Measurements from ENCODE around the gene SKAP1. TPM values are rescaled to one million over a fixed set of nuclear protein-coding genes. Genes with fewer than 3 reads are reported as not detected.
"Not testable (repeated sequence)": the region's sequence is repeated elsewhere in the genome, so short reads cannot be mapped to it uniquely, and the experiment has no call there.

SKAP1 gene
- total and polyA plus RNA-seq, 2 experiments from 2014 or later = 0.36 TPM; not detected in 1

- DNase-seq (ENCODE audit: low read depth in 1 of 2, low spot score in 1 of 2) = peak; percentile 6 to 41
- H3K27me3 ChIP-seq = peaks cover 50% of the 10 kb centered on the region
- no peak overlapping the region for H3K4me3 ChIP-seq
- H3K4me1 ChIP-seq (ENCODE audit: low read depth) = no peaks in the 10 kb centered on the region
- no peaks in the 10 kb centered on the region for H3K36me3 ChIP-seq
- H3K27ac ChIP-seq = no peak overlapping the region
- TF ChIP-seq CTCF (IDR thresholded peaks at IDR 0.05; ENCODE audit: low read depth, low read length) = peak; percentile 35
- no peaks in the 10 kb centered on the region for H3K9me3 ChIP-seq (ENCODE audit: low read depth)
Observed at GRCh38 chr17:48374650-48375230, 55.3 kb downstream of the SKAP1 start.

- no peak for DNase-seq (ENCODE audit: low read depth in 1 of 2, low spot score in 1 of 2)
- no peaks in the 10 kb centered on the region for H3K4me1 ChIP-seq (ENCODE audit: low read depth)
- TF ChIP-seq CTCF (IDR thresholded peaks at IDR 0.05; ENCODE audit: low read depth, low read length) = no peak
Observed at GRCh38 chr17:48373883-48374282, 56.1 kb downstream of the SKAP1 start.

GRCh38 chr17:48373130-48373830 lies 56.7 kb downstream of the SKAP1 start:
- peaks cover 52% of the 10 kb centered on the region for H3K27me3 ChIP-seq
- H3K36me3 ChIP-seq = no peaks in the 10 kb centered on the region
- H3K27ac ChIP-seq = no peak overlapping the region
- DNase-seq (ENCODE audit: low read depth in 1 of 2, low spot score in 1 of 2) = no peak
- H3K9me3 ChIP-seq (ENCODE audit: low read depth) = no peaks in the 10 kb centered on the region
- TF ChIP-seq CTCF (IDR thresholded peaks at IDR 0.05; ENCODE audit: low read depth, low read length) = no peak
- H3K4me1 ChIP-seq (ENCODE audit: low read depth) = no peaks in the 10 kb centered on the region
- H3K4me3 ChIP-seq = no peak overlapping the region

More at GRCh38 chr17:48373883-48374282, 56.1 kb downstream of the SKAP1 start:
- H3K9me3 ChIP-seq (ENCODE audit: low read depth) = no peaks in the 10 kb centered on the region
- no peaks in the 10 kb centered on the region for H3K36me3 ChIP-seq
- H3K27ac ChIP-seq = no peak overlapping the region
- H3K4me3 ChIP-seq = no peak overlapping the region
- H3K27me3 ChIP-seq = peaks cover 50% of the 10 kb centered on the region

- H3K27ac ChIP-seq; H3K9me3 ChIP-seq (ENCODE audit: low read depth): not testable (repeated sequence)
- peaks cover 62% of the 10 kb centered on the region for H3K27me3 ChIP-seq
Observed at GRCh38 chr17:48368967-48369366, 61.0 kb downstream of the SKAP1 start.

GRCh38 chr17:48368352-48368908 lies 61.6 kb downstream of the SKAP1 start:
- no peak for TF ChIP-seq CTCF (IDR thresholded peaks at IDR 0.05; ENCODE audit: low read depth, low read length)
- H3K27me3 ChIP-seq = peaks cover 58% of the 10 kb centered on the region
- no peak for DNase-seq (ENCODE audit: low read depth in 1 of 2, low spot score in 1 of 2)
- H3K36me3 ChIP-seq = no peaks in the 10 kb centered on the region
- H3K4me3 ChIP-seq = no peak overlapping the region
- no peaks in the 10 kb centered on the region for H3K9me3 ChIP-seq (ENCODE audit: low read depth)
- no peak overlapping the region for H3K27ac ChIP-seq
- H3K4me1 ChIP-seq (ENCODE audit: low read depth) = peaks cover 17% of the 10 kb centered on the region

More at GRCh38 chr17:48368967-48369366, 61.0 kb downstream of the SKAP1 start:
- H3K4me3 ChIP-seq; DNase-seq (ENCODE audit: low read depth in 1 of 2, low spot score in 1 of 2); H3K36me3 ChIP-seq: not testable (repeated sequence)
- H3K4me1 ChIP-seq (ENCODE audit: low read depth) = peaks cover 11% of the 10 kb centered on the region

- Histone ChIP-seq H3K4me1 (ENCODE audit: low read depth) (peaks cover 33% of the 10 kb centered on the region), H3K36me3 (no peaks in the 10 kb centered on the region), H3K27me3 (peaks cover 57% of the 10 kb centered on the region), H3K9me3 (ENCODE audit: low read depth) (no peaks in the 10 kb centered on the region), H3K27ac (no peak overlapping the region), H3K4me3 (no peak overlapping the region)
- DNase-seq (ENCODE audit: low read depth in 1 of 2, low spot score in 1 of 2) = peak in 1 of 2 donors; percentile 5
- no peak for TF ChIP-seq CTCF (IDR thresholded peaks at IDR 0.05; ENCODE audit: low read depth, low read length)
Observed at GRCh38 chr17:48363161-48363560, 66.9 kb downstream of the SKAP1 start.

- H3K36me3 ChIP-seq; DNase-seq (ENCODE audit: low read depth in 1 of 2, low spot score in 1 of 2); H3K4me3 ChIP-seq; H3K27ac ChIP-seq; H3K9me3 ChIP-seq (ENCODE audit: low read depth): not testable (repeated sequence)
- Histone ChIP-seq H3K27me3 (peaks cover 51% of the 10 kb centered on the region), H3K4me1 (ENCODE audit: low read depth) (peaks cover 31% of the 10 kb centered on the region)
Observed at GRCh38 chr17:48360861-48361633, 69.0 kb downstream of the SKAP1 start.

All from cardiac muscle cell (in vitro differentiated cells and primary cell).